Midbrain (tissue), 1 donor: ENCODE measurements around the gene SSBP3.
"Not testable (repeated sequence)": the region's sequence is repeated elsewhere in the genome, so short reads cannot be mapped to it uniquely, and the experiment has no call there.

Source experiments
- DNase-seq: peaks from one replicate; lab custom pipeline; 2025; lab: John Stamatoyannopoulos, UW

SSBP3 gene

DNA sequence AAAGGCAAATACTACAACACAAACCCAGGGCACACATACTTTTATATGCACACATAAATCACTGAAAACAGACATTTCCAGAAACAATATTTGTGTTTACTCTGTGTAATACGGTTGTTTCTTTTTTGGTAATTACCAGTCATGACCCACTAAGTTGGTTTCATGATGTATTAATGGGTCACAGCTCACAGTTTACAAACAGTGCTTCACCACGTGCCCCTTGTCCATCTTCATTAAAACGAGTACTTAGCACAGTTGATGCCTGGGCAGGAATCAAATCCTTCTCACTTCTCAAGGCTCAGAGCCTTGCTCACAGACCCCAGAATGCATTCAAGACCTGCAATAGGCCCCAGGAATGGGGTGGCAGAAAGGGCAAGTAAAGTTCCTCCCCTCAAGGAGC lies 13.8 kb downstream of the SSBP3 start:
- no peak for DNase-seq

DNA sequence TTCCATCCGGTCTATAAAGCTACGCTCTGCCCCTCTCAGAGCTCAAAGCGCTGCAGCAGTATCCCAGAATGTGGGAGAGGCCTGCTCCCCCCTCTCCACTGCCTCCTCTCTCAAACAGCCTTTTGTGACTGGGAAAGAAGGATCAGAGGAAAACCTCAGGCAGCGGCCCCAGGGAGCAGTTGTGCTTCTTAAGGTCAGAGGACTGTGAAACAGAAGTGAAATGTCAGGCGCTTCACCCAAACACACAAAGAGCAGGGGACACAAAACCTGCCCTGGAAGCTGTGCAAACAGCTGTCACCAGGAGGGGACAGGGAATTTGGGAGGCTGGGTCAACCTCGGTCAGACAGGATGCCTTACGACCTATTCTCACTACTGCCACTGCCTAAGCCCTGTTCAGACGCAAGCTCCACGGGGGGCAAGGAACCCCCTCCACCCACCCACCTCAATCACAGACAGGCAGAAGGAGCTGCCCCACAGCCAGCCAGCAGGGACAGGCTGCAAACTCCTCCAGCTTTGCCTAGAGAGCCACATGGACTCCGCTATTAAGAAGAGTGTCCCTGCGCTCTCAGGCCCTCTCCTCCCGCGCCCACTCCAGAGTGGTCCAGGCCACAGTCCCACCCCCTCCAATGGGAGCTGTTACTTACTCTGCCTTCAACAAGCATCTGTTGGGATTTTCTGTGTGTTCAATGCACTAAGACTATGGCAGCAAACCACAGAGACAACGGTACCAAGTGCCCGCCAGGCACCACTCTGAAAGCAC lies 14.6 kb downstream of the SSBP3 start:
- no peak for DNase-seq

DNA sequence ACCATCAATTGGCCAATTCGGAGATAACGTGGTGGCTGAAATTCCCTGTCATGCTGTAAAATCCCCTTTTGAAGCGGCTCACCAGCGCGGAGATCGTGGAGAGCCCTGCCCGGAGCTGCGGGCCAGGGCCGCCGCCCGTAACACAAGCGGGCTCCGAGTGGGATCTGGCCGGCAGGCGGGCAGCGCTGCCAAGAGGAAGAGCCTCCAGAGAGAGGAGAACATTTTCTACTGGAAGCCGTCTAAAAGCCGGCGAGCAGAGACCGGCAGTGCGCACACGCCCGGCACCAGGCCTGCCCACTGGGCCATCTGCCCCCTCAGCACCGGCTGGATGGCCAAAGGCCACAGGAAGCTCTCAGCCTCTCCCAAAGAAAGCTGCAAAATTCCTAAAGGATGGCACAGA lies 15.5 kb downstream of the SSBP3 start:
- peak; percentile 30 for DNase-seq

DNA sequence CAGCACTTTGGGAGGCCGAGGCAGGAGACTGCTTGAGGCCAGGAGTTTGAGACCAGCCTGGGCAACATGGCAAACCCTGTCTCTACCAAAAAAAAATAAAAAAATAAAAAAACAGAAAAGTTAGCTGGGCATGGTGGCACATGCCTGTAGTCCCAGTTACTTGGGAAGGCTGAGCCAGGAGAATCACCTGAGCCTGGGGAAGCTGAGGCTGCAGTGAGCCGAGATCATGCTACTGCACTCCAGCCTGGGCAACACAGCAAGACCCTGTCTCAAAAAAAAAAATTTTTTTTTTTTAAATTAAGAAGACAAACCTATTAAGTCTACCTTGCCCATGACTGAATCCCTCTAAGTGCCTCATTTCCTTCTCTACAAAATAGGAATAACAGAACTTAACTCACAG lies 16.6 kb downstream of the SSBP3 start:
- DNase-seq, result not testable (repeated sequence)

DNA sequence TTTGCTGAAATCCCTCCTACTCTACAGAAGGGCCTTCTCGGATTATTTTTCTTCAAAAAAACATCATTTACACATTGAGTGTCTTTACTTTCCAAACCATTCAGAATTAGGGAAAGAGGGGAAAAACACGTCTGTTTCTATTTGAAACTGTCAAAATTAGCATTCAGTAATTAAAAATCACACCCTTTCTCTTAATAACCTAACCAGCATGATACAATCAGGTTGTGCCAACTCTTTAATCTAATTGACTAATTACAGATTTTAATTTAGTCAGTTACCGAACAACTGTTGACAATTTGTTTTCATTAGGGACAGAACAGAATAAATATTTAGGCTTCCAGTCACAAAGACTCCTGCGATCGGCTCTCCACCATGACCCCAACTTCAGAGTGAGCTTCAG lies 18.8 kb downstream of the SSBP3 start:
- DNase-seq, result no peak

DNA sequence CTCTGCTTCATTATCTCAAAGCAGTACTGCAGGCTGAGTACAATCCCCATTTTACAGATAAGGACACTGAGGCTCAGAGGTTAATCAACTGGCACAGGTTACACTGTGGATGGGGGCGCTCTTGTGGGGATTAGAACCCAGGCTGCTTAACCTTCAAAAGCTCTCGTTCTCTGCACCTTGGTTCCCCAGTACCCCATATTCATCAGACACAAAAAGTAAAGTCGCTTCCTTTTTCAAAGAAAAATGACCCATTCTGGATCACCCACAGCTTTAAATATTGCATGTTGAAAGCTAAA lies 20.5 kb downstream of the SSBP3 start:
- no peak for DNase-seq

DNA sequence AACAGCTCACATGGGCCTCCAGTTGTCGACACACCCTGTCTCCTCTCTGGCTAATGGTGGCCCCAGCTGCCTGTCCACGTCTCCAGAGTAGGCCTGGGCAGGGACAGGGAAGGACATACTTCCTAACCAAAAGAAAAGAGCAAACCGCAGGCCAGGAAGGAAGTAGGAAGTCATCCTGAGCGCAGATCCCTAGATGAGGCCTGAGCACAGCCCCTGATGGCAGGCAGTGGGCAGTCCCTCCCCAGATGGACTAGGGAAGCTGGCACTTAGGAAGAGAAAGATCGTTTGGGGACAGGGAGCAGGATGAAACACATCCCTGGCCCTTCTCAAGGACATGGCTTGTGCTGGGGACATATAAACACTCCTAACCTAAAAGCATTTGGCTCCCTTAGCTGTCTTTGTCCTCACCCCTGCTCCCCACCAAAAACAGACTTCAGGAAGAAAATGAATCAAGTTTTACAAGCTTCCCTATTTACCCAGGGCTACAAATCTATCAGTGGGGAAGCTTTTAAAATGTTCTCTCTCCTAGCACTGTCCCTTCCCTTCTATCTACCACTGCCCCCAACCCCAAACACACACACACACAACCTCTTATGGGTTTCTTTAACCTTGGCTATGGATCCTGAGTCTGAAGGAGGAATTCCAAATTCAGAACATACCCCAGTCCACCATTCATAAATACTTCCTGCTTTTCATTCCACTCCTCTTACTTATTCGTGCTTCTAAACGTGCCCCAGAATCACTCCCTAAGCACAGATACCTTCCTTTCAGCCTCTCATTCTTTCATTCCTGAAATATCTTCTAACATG lies 21.1 kb downstream of the SSBP3 start:
- DNase-seq, result no peak

DNA sequence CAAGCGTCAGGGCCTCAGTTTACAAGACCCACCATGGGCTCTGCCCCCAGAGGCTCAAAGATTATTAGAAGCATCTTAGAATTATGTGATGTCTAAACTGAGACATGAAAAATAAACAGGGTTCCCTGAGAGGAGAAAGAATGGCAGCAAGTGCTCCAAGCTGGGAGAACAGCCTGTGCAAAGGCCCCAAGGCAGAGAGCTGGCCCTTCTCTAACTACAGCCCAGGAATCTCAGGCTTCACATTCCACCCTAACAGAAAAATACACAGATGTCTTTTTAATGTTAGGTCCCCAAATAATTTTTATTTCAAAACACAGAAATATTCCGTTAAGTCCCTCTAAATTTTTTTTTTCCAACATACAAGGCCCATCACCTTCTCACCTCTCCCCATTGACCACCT lies 21.7 kb downstream of the SSBP3 start:
- DNase-seq, result no peak

DNA sequence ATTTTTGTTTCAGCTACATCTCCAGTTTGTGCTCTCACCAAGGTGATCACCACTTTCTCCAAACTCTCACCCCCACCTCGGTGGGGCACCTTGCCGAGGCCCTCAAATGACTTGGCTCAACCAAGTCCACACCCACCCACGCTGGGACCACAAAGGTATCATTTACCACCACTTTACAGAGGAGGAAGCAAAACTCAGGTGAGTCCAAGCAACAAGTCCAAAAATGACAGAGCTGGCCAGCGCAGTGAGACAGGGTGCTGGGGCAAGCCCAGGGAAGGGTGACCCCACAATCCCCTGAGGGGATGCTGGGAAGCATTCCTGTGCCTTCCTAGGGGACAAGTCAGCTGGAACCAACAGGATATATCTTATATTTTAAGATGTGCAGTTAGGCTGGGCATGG lies 24.7 kb downstream of the SSBP3 start:
- no peak for DNase-seq

DNA sequence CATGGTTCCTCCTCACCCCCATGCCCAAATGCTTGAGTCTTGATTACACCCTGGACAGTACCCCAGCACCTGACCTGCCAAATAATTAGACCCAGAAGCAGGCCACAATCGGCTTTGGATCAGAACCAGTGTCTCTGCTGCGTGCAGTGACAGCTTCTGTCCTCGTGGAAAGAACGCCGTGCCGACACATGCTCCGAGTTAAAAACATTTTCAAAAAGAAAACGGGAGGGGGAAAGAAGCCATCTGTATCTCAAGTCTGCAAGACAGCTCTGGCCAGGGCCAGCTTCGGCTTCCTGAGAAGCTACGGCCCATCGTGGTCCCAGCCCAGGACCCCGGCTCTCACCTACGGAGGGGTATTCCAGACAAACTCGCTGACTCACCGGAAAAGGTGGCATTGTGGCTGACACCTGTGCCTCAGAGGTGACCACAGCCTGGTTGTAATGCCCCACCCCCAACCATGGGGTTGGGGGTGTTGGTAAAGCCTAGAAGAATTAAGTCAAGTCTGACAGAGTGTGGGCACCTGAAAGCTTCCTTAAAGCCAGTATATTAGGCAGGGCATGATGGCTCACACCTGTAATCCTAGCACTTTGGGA lies 25.8 kb downstream of the SSBP3 start:
- DNase-seq, result no peak

DNA sequence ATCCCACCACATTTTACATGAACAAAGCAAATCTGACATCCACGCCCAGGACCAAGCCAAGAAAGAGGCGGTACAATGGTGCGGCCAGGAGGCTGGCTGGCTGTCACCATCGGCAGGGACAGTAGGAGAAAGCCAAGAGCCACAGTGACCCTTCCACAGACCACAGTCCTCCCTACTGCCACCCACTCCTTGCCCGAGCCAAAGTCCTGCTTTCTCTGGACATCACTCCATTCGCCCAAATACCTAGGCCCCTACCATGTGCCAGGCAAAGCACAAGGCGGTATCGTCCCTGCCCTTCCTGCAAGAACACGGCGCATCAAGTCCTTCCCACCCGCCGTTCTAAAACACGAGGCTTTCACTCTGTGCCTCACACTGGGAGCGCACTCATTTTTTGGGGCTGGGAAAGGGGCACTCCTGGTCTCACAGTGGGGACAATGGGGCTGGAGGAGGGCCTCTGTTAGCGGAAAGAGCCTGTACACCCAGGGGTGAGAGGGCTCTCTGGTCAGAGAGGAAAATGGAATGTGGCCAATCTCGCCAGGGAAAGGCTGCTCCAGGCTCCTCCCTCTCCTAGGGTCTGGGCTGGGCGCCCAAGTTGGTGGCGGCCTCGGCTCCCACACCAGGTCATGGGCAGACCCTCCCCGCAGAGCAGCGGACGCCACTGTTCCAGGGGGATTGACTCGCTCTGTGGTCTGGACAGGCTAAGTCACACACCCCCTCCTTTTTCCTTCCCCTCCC lies 26.5 kb downstream of the SSBP3 start:
- peak; percentile 16 for DNase-seq

DNA sequence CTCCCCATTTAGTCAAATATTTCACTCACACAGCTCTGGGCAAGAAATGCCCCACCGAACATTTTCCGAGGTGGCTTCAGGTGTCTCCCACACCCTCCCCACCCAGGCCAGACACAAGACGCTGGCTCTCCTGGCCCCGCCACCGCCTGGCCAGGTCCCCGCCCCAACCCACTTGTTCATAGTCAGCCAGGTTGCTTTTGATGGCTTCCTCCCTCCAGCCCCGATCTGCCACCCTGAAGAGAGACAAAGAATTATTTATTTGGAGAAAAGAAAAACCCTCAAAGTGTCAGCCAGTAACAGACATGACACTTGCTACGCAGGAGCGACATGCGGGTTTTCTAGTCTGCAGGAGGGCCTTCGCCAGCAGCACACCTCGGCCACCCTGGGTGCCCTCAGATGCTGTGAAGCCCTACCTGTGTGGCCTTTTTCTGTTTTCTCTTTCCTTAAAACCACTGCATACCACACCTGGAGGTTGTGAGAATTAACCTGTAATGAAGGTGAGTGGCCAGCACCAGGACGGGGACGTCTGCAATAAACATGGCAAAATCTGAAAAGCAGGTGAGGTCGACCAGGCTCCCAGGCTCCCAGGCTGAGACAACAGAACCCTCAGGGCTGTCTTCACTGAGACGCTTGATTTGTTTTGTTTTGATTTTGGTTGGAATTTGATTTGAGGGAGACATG lies 27.2 kb downstream of the SSBP3 start:
- no peak for DNase-seq

DNA sequence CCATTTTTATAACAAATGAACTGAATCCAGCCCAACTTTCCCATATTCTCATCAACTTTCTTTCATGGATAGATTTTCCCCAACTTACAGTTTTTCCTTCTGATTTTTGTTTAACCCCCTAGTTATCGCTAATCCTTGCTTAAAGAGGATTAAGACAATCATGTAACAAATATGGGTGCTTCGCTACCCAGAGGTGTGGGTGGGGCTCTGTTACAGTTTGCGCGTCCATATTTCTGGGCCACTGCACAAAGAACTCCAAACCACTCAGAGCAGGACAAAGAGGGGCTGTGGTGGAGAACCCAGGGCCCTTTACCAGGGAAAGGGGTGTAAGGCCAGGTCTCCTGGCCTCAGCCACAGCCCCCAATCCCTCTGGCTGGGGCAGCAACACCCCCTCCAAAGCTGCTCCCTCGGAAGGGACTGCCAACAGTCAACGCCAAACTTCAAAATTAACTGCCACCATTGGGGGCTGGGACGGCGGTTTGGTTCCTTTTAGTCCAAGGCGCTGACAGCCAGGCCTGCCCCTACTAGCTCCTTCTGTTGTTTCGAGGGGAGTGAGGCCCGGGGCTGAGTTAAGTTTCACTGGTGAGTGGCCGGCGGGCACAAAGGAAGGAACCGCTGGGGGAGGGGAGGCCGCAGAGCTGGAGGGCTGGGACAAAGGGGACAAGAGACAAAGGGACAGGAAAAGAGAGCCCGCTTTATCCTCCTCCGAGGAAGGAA lies 27.9 kb downstream of the SSBP3 start:
- peak; percentile 15 for DNase-seq

DNA sequence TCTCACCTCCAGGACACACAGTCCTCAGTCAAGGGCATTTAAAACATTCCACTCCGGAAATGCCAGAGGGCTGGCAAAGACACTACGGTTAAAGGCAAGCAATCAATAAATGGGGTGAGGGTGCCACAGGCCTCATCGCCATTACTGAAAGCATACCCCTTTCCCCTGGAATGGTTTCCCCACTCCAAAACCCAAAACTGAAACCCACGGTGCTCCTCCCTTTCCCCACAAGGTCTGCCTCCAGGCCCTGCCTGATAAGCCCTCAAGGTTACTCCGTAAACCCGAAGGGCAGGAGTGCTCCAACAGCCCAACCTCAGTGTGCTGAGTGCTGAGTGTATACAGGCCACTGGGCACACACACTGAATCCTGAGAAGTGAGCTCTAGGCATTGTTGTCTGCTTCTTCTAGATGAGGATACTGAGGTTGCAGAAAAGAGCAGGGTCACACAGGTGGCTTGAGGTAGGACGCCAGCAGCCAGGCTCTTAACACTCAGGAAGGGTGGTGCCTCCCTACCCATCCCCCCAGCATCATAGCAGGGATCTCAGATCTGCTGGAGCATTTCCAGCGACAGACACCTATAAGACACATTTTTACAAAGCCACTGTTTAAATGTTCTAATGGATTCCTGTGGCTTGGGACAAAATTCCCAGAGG lies 29.0 kb downstream of the SSBP3 start:
- no peak for DNase-seq

DNA sequence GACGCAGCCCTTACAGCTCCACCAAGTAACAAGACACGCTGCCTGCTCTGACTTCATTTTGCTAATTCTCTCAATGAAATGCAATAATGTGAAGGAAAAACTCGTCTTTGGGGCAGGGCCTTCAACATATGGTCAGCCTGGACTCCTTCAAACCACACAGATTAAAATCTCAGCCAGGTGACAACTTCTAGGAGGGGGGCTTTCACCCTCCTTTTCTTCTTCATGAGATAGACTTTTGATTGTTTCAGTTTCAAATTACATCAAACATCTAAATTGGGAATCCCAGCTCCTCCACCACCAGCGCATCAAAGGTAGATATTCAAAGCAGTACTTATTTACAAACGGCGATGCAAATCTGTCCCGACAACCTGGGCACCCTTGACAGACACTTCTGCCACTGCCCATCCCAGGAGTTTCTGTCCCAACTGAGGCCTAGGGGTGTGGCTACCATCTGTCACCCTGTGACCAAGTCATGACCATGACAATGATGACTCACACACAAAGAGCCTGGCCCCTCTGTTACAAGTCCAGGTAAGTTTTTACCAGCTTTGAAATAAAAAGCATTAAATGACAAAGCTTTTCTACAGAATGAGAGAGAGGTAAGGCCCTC lies 29.7 kb downstream of the SSBP3 start:
- no peak for DNase-seq

DNA sequence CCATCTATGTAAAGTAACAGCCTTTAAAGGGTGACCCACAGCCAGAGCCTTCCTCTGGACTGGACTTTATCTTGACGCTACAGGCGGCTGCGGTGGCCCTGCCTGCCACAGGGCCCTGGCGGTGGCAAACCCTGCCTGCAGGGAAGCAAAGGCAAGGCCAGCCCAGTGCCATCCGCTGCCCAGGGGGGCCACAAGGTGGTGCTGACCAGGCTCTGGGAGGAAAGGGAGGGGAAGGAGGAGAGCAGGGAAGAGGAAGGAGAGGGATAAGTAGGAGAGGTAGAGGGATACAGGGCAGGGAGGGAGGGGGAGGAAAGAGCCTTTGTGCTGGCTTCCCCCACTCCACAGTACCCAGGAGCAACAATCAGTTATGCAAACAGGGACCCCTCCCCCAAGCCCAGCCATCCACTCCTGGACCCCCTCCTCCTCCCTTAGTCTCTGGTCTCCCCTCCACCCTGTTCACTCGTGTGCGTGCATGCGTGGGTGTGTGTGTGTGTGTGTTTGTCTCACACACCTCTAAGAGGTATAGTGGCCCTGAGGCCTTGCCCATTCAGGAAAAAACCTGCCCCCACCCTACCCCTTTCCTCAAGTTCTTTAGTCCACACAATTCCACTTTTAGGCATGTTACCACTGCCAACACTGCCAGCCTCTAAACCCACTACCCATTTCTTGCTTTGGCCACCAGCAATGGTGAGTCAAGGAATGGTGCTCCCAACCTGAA lies 30.3 kb downstream of the SSBP3 start:
- no peak for DNase-seq

DNA sequence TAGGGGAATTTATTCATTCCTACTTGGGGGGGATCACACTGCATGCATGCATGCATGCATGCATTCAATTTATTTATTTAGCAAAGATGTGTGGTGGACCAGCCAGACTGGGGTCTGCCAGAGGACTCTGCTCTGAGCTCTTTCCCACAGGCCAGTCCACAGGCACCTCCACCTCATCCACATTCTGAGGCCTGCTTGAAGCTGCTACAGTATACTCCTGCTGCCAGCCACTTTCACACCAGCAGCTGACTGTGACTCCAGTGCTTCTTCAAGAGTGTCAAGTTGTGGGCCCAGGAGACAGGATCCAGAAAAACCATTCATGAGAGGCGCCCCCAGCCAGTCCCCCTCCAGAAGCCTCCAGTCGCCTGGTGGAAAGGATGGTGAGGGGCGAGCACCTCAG lies 30.9 kb downstream of the SSBP3 start:
- no peak for DNase-seq

DNA sequence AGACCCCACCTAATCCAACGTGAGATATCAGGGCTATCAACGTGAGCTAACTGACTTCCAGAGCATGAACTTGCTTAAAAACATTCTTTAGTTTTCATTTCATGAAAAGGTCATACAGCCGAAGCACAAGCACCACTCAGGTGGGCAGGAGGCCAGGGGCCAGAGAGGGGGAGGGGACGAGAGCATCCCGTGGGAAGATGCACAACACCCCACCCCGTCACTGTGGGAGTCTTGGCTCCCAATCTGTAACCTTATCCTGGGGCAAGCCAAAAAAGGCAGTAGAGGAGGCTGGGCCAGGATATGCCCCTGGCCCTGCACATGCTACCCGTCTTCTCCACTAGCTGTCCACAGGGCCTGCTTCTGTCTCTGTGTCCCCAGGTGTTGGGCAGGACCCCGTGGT lies 31.4 kb downstream of the SSBP3 start:
- no peak for DNase-seq

DNA sequence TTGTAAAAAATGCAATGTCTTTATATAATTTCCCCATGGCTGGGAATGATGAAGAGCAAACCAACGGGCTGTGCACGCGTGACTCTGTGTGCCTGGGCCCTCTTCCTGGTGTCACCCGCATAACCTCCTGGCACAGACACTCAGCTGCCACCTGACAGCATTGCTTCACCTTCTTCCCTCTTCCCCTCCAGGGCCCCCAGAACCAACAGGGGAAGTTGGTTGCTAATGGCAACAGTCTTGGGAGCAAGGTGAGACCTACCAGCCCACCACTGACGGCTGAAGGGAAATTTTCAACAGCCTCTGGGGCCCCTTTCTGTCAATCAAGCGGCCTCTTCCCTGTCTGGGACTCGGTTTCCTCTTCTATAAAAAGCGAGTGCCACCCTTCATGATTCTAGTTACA lies 33.2 kb downstream of the SSBP3 start:
- no peak for DNase-seq

DNA sequence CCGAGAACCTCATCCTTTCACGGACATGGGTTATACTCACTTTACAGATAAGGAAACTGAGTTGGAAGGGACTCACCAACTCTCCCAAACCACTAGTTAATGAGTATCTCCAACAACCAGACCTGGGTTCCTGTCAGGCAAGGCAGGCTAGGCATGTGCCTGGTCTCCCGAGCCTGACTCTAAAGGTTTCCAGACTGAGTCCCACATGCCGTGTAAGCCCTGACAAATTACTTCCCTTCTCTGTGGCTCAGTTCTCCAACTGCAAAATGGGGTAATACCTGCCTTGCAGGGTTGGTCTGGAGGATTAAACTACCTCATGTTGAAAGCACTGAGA lies 34.3 kb downstream of the SSBP3 start:
- DNase-seq, result no peak
